ENCODE measurements around the gene DEFB124.

GRCh38 chr20:31474758-31475427 is at the start of gene DEFB124, which contains the start of gene REM1:
- no peak for TF ChIP-seq POLR2AphosphoS5 (IDR thresholded peaks at IDR 0.05; ENCODE audit: low read depth, low read length)
- TF ChIP-seq POLR2A (IDR thresholded peaks at IDR 0.05; ENCODE audit: low read depth, low read length): no peak
